Measurements from ENCODE around the gene ZDHHC18.
A peak's percentile ranks its signal among the peaks of the same experiment; 100 is the strongest.

ZDHHC18 gene, protein sequence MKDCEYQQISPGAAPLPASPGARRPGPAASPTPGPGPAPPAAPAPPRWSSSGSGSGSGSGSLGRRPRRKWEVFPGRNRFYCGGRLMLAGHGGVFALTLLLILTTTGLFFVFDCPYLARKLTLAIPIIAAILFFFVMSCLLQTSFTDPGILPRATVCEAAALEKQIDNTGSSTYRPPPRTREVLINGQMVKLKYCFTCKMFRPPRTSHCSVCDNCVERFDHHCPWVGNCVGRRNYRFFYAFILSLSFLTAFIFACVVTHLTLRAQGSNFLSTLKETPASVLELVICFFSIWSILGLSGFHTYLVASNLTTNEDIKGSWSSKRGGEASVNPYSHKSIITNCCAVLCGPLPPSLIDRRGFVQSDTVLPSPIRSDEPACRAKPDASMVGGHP

DNA sequence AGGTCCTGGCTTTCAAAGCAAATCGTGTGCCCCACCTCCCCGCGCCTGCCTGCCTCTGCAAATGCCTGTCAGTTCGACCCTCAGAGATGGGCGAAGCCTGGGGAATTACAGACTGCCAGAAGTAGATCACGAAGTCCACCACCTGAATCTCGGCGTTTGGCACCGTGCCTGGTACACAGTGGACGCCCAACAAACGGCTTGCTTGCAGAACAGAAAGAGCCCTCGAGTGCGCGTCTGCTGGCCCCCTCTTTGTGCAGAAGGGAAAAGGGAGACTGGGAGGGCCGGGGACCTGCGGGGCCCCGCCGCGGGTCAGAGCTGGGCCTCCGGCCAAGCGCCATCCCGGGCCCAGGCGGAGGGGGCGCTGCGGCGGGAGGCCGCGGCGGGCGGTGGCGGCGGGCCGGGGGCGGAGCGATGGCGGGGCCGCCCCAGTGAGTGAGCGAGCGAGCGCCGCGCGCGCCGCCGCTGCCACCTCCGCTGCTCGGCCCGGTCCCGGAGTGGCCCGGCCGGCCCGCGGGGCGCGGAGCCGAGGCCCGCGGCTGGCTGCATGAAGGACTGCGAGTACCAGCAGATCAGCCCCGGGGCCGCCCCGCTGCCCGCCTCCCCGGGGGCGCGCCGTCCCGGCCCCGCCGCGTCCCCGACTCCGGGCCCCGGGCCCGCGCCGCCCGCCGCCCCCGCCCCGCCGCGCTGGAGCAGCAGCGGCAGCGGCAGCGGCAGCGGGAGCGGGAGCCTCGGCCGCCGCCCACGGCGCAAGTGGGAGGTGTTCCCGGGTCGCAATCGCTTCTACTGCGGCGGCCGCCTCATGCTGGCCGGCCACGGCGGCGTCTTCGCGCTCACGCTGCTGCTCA lies at the start of gene ZDHHC18:
Gene ZDHHC18 (plus strand): TSS at position 428 of the 845 bp plus-strand sequence. CDS start 117 bp downstream, at position 545.
- Histone ChIP-seq H3K36me3 (ENCODE audit: insufficient read depth, low read length) (peaks cover 12% of the 10 kb centered on the region), H3K9me3 (ENCODE audit: low read length) (no peaks in the 10 kb centered on the region), H3K9ac (ENCODE audit: low read length) (peak within 1 kb of the TSS; percentile 82), H3K27me3 (ENCODE audit: control insufficient read depth in 1 of 2, insufficient read depth in 2 of 2, low read length in 2 of 2) (no peaks in the 10 kb centered on the region), H3K27ac (ENCODE audit: low read depth, low read length) (peak within 1 kb of the TSS; percentile 59), H3K4me3 (ENCODE audit: low read depth in 1 of 2, low read length in 2 of 2) (peak within 1 kb of the TSS; percentile 85 to 93), H3K4me1 (ENCODE audit: insufficient read depth, low read length) (peaks cover 15% of the 10 kb centered on the region)

DNA sequence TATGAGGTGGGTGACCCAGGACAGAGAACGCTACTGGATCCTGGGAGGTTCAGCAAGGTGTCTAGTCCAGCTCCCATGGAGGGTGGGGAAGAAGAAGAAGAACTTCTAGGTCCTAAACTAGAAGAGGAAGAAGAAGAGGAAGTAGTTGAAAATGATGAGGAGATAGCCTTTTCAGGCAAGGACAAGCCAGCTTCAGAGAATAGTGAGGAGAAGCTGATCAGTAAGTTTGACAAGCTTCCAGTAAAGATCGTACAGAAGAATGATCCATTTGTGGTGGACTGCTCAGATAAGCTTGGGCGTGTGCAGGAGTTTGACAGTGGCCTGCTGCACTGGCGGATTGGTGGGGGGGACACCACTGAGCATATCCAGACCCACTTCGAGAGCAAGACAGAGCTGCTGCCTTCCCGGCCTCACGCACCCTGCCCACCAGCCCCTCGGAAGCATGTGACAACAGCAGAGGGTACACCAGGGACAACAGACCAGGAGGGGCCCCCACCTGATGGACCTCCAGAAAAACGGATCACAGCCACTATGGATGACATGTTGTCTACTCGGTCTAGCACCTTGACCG lies 47.3 kb upstream of the ZDHHC18 start:
- Histone ChIP-seq H3K27me3 (ENCODE audit: control insufficient read depth in 1 of 2, insufficient read depth in 2 of 2, low read length in 2 of 2) (no peaks in the 10 kb centered on the region), H3K27ac (ENCODE audit: low read depth, low read length) (no peak overlapping the region), H3K4me1 (ENCODE audit: insufficient read depth, low read length) (peaks cover 29% of the 10 kb centered on the region), H3K4me3 (ENCODE audit: low read depth in 1 of 2, low read length in 2 of 2) (no peak overlapping the region), H3K9me3 (ENCODE audit: low read length) (no peaks in the 10 kb centered on the region), H3K9ac (ENCODE audit: low read length) (no peak overlapping the region), H3K36me3 (ENCODE audit: insufficient read depth, low read length) (peaks cover 59% of the 10 kb centered on the region)

DNA sequence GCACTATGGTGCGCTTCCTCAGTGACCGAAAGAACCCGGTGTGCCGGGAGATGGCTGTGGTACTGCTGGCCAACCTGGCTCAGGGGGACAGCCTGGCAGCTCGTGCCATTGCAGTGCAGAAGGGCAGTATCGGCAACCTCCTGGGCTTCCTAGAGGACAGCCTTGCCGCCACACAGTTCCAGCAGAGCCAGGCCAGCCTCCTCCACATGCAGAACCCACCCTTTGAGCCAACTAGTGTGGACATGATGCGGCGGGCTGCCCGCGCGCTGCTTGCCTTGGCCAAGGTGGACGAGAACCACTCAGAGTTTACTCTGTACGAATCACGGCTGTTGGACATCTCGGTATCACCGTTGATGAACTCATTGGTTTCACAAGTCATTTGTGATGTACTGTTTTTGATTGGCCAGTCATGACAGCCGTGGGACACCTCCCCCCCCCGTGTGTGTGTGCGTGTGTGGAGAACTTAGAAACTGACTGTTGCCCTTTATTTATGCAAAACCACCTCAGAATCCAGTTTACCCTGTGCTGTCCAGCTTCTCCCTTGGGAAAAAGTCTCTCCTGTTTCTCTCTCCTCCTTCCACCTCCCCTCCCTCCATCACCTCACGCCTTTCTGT lies 46.0 kb upstream of the ZDHHC18 start:
- Histone ChIP-seq H3K27me3 (ENCODE audit: control insufficient read depth in 1 of 2, insufficient read depth in 2 of 2, low read length in 2 of 2) (no peaks in the 10 kb centered on the region), H3K9ac (ENCODE audit: low read length) (no peak overlapping the region), H3K4me1 (ENCODE audit: insufficient read depth, low read length) (peaks cover 38% of the 10 kb centered on the region), H3K9me3 (ENCODE audit: low read length) (no peaks in the 10 kb centered on the region), H3K4me3 (ENCODE audit: low read depth in 1 of 2, low read length in 2 of 2) (no peak overlapping the region), H3K27ac (ENCODE audit: low read depth, low read length) (no peak overlapping the region), H3K36me3 (ENCODE audit: insufficient read depth, low read length) (peaks cover 46% of the 10 kb centered on the region)

DNA sequence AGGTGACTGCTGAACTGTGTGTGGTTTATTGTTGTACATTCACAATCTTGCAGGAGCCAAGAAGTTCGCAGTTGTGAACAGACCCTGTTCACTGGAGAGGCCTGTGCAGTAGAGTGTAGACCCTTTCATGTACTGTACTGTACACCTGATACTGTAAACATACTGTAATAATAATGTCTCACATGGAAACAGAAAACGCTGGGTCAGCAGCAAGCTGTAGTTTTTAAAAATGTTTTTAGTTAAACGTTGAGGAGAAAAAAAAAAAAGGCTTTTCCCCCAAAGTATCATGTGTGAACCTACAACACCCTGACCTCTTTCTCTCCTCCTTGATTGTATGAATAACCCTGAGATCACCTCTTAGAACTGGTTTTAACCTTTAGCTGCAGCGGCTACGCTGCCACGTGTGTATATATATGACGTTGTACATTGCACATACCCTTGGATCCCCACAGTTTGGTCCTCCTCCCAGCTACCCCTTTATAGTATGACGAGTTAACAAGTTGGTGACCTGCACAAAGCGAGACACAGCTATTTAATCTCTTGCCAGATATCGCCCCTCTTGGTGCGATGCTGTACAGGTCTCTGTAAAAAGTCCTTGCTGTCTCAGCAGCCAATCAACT lies 45.2 kb upstream of the ZDHHC18 start:
- peaks cover 39% of the 10 kb centered on the region for H3K36me3 ChIP-seq (ENCODE audit: insufficient read depth, low read length)
- H3K9ac ChIP-seq (ENCODE audit: low read length) = no peak overlapping the region
- H3K9me3 ChIP-seq (ENCODE audit: low read length) = no peaks in the 10 kb centered on the region
- H3K27ac ChIP-seq (ENCODE audit: low read depth, low read length) = no peak overlapping the region
- H3K4me1 ChIP-seq (ENCODE audit: insufficient read depth, low read length) = peaks cover 42% of the 10 kb centered on the region
- no peaks in the 10 kb centered on the region for H3K27me3 ChIP-seq (ENCODE audit: control insufficient read depth in 1 of 2, insufficient read depth in 2 of 2, low read length in 2 of 2)
- no peak overlapping the region for H3K4me3 ChIP-seq (ENCODE audit: low read depth in 1 of 2, low read length in 2 of 2)

DNA sequence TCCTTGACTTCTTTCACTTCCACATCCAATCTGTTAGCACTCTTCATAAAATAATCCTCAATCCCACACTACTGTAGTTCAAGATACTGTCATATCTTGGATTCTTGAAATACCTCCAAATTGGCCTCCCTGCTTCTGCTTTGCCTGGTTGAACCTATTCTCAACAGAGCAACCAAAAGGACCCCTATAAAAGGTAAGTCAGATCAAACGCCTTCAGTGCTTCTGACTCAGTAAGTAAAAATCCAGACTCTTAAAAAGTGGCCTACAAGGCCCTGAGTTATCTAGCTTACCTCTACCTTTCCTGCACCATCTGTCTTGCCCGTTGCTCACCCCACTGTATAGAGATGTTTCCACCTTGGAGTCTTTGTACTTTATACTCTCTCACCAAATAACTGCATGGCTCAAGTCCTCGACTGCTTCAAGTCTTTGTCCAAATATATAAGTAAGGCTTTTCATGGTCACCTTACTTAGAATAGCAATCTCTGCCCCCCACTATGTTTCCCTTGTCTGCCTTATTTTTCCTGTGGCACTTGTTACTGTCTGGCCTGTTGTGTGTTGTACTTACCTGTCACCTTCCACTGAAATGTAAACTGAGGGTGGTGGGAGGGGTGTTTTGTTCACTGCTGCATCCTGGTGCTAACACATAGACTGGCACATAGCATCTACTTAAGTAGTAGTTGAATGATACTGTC lies 43.8 kb upstream of the ZDHHC18 start:
- peaks cover 52% of the 10 kb centered on the region for H3K4me1 ChIP-seq (ENCODE audit: insufficient read depth, low read length)
- no peak overlapping the region for H3K27ac ChIP-seq (ENCODE audit: low read depth, low read length)

DNA sequence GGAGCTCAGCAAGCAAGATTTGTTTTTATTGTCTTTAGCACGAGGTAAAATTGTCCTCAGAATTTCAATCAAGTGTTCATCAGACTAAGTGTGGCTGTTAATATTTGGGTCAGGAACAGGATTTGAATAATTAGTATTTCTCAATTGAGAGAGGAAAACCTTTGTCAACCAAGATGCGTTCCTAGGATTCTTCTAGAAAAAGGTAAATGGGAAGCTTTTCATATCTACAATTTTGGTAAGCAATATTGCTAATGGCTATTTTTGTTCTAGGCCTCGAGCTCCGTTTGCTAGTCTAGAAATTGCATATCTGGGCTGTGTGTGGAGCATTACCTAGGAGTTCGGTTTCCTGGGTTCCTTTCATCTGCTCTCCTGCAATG lies 42.9 kb upstream of the ZDHHC18 start:
- Histone ChIP-seq H3K9me3 (ENCODE audit: low read length) (no peaks in the 10 kb centered on the region), H3K4me1 (ENCODE audit: insufficient read depth, low read length) (peaks cover 54% of the 10 kb centered on the region), H3K27me3 (ENCODE audit: control insufficient read depth in 1 of 2, insufficient read depth in 2 of 2, low read length in 2 of 2) (no peaks in the 10 kb centered on the region), H3K36me3 (ENCODE audit: insufficient read depth, low read length) (peaks cover 28% of the 10 kb centered on the region), H3K4me3 (ENCODE audit: low read depth in 1 of 2, low read length in 2 of 2) (no peak overlapping the region), H3K9ac (ENCODE audit: low read length) (no peak overlapping the region), H3K27ac (ENCODE audit: low read depth, low read length) (peak overlapping the region; percentile 10)

More for the DNA sequence above, 43.8 kb upstream of the ZDHHC18 start:
- H3K9ac ChIP-seq (ENCODE audit: low read length) = no peak overlapping the region
- no peaks in the 10 kb centered on the region for H3K27me3 ChIP-seq (ENCODE audit: control insufficient read depth in 1 of 2, insufficient read depth in 2 of 2, low read length in 2 of 2)
- H3K36me3 ChIP-seq (ENCODE audit: insufficient read depth, low read length) = peaks cover 35% of the 10 kb centered on the region
- H3K4me3 ChIP-seq (ENCODE audit: low read depth in 1 of 2, low read length in 2 of 2) = no peak overlapping the region
- no peaks in the 10 kb centered on the region for H3K9me3 ChIP-seq (ENCODE audit: low read length)

DNA sequence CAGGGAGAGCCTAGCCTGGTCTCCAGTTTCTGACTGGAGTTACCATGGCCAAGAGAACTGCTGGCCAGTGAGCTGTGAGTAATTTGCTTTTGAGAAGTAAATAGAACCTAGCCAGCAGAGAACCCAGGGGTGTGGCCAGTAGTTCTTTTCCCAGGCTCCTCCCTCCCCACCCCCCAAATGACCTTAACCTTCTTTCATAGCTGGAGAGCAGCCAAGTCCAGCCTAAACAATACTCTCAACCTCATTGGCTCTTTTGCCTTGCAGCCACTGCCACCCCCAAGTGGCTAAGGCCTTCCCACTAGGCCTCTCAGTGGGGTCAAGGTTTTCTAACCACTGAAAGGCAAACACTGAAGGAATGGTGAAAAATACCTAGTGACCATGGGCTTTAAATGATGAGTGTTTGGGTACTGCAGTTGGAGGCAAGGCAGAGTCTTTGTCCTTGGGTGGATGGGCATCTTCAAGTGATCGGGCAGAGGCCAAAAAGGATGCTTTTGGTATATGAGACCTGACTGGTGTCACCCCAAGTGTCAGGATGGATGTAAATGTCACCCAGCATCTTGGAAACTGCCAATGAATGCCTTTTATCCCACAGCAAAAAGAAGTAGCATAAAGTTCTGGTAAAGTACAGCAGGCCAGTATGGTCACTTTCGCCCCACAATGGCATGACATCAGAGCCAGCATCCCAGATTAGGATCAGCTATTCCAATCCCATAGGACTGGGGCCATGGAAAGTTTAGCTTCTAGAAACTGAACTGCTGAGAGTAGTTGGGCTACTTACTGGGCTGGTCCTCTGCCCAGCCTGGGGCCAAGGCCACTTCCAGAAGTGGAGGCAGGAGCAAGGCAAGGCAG lies 42.2 kb upstream of the ZDHHC18 start:
- H3K9me3 ChIP-seq (ENCODE audit: low read length) = no peaks in the 10 kb centered on the region
- H3K4me3 ChIP-seq (ENCODE audit: low read depth in 1 of 2, low read length in 2 of 2) = no peak overlapping the region
- peaks cover 22% of the 10 kb centered on the region for H3K36me3 ChIP-seq (ENCODE audit: insufficient read depth, low read length)
- H3K9ac ChIP-seq (ENCODE audit: low read length) = no peak overlapping the region
- peaks cover 58% of the 10 kb centered on the region for H3K4me1 ChIP-seq (ENCODE audit: insufficient read depth, low read length)
- H3K27me3 ChIP-seq (ENCODE audit: control insufficient read depth in 1 of 2, insufficient read depth in 2 of 2, low read length in 2 of 2) = no peaks in the 10 kb centered on the region
- peak overlapping the region; percentile 10 for H3K27ac ChIP-seq (ENCODE audit: low read depth, low read length)

DNA sequence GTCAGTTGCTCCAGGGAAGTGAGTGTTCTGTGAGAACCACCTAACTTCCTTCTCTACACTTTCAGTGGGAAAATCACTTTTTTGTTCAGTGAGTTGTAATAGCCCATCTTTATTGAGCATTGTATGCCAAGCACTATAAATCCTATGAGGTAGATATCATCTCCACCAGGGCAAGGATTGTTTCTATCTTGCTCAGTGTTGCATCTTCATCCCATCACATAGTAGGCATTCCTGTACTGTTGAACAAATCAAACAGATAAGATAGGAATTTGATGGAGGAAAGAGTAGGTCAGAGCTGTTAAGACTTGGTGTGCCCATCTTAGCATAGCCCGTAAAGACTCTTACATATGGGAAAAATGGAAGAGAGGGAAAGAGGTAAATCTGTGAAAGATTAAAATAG lies 41.6 kb upstream of the ZDHHC18 start:
- no peaks in the 10 kb centered on the region for H3K27me3 ChIP-seq (ENCODE audit: control insufficient read depth in 1 of 2, insufficient read depth in 2 of 2, low read length in 2 of 2)
- H3K9ac ChIP-seq (ENCODE audit: low read length) = no peak overlapping the region
- peaks cover 65% of the 10 kb centered on the region for H3K4me1 ChIP-seq (ENCODE audit: insufficient read depth, low read length)
- H3K4me3 ChIP-seq (ENCODE audit: low read depth in 1 of 2, low read length in 2 of 2) = no peak overlapping the region
- H3K27ac ChIP-seq (ENCODE audit: low read depth, low read length) = no peak overlapping the region
- H3K9me3 ChIP-seq (ENCODE audit: low read length) = no peaks in the 10 kb centered on the region
- peaks cover 16% of the 10 kb centered on the region for H3K36me3 ChIP-seq (ENCODE audit: insufficient read depth, low read length)

DNA sequence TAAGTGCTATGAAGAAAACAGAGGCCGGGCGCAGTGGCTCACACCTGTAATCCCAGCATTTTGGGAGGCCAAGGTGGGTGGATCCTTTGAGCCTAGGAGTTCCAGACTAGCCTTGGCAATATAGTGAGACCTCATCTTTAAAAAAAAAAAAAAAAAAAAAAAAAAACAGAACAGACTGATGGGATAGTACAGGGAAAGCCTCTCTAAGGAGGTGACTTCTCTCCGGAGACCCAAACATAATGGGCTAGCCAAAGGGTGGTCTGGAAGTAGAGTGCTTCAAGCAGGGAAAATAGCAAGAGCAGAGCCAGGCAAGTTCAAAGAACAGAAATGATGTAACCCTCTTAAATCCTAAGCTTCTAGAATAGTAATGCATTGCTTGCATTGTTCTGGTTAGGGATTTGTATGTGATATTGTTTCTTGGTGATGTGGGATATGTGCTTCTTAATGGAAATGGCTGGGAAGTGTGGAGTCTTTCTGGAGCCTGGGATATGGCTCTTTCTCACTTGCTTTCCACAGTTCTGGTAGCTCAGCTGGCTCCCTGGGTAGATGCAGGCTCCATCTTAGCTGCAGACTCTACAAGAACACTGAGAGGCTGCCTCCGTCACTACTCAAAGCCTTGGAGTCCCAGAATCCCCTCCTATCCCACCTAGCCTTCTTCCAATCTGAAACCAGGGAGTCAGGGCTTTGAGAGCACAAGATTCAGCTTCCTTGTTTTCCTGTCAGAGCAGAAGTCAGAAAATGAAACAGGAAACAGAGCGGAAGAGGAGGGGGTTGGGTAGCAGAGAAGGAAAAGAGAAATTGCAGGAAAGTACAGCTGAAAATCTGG lies 40.7 kb upstream of the ZDHHC18 start:
- no peaks in the 10 kb centered on the region for H3K27me3 ChIP-seq (ENCODE audit: control insufficient read depth in 1 of 2, insufficient read depth in 2 of 2, low read length in 2 of 2)
- H3K4me3 ChIP-seq (ENCODE audit: low read depth in 1 of 2, low read length in 2 of 2) = peak overlapping the region in 1 of 2 donors; percentile 85
- no peak overlapping the region for H3K9ac ChIP-seq (ENCODE audit: low read length)
- no peaks in the 10 kb centered on the region for H3K9me3 ChIP-seq (ENCODE audit: low read length)
- H3K36me3 ChIP-seq (ENCODE audit: insufficient read depth, low read length) = peaks cover 11% of the 10 kb centered on the region
- H3K27ac ChIP-seq (ENCODE audit: low read depth, low read length) = peak overlapping the region; percentile 98
- H3K4me1 ChIP-seq (ENCODE audit: insufficient read depth, low read length) = peaks cover 66% of the 10 kb centered on the region

Data from muscle layer of colon (tissue), 2 donors.